Neural crest cell (in vitro differentiated cells): ENCODE measurements around the gene GTF2F2. TPM values are rescaled to one million over a fixed set of nuclear protein-coding genes. Genes with fewer than 3 reads are reported as not detected.
A peak's percentile ranks its signal among the peaks of the same experiment; 100 is the strongest.

Source experiments
- DNase-seq: peaks from one replicate; pipeline ENCODE4 v3.0.0; 2021; ENCODE audit warnings: low read depth, mixed read lengths, low spot score
- H3K27ac Mint-ChIP-seq: one replicate; pipeline ENCODE4 v1.8.0; 2021; ENCODE audit warnings: mild to moderate bottlenecking, mixed read lengths; ENCODE audit not compliant: unreplicated experiment
- H3K27me3 Mint-ChIP-seq: 2 replicates; pipeline ENCODE4 v1.8.0; 2021; ENCODE audit warnings: low read depth, mild to moderate bottlenecking, mixed read lengths
- H3K36me3 Mint-ChIP-seq: 2 replicates; pipeline ENCODE4 v1.8.0; 2021; ENCODE audit warnings: low read depth, mild to moderate bottlenecking, mixed read lengths
- H3K4me1 Mint-ChIP-seq: 2 replicates; pipeline ENCODE4 v1.8.0; 2021; ENCODE audit warnings: mixed read lengths
- H3K4me3 Mint-ChIP-seq: one replicate; pipeline ENCODE4 v1.8.0; 2021; ENCODE audit warnings: mild to moderate bottlenecking, mixed read lengths
- H3K9me3 Mint-ChIP-seq: 2 replicates; pipeline ENCODE4 v1.8.0; 2021; ENCODE audit warnings: mixed read lengths
- total RNA-seq: library from RNA; stranded (reverse); gene quantifications from 2 replicates; pipeline ENCODE4 v1.2.1, GENCODE V29; 2021
- TF ChIP-seq, protein P1 (sequence below): fragments of 200-600 bp; sonication (generic); conservative IDR thresholded peaks from 2 replicates; pipeline ENCODE4 v1.5.0; 2021; ENCODE audit warnings: antibody characterized with exemption, mild to moderate bottlenecking

Gene GTF2F2
- total RNA-seq, 1 donor from 2014 or later = 25.1 TPM

DNA sequence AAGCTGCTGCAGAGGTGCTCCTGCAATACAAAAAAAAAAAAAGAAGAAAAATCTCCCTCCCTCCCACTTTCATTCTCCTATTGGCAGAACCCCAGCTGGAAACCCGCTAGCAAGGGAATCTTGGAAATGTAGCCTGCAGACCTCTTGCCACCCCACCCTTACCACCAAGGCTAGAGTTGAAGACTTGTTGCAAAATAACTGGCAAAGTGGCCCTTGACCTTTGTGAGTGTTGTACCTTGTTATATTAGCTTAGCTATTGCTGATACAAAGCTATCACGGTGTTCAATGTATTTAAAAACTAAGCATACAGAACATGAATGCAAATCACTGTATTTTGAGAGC, 138.0 kb downstream of the GTF2F2 start:
- no peak for DNase-seq
- H3K4me3 Mint-ChIP-seq = no peak overlapping the region
- H3K9me3 Mint-ChIP-seq = no peaks in the 10 kb centered on the region
- no peak overlapping the region for H3K27ac Mint-ChIP-seq
- no peaks in the 10 kb centered on the region for H3K27me3 Mint-ChIP-seq
- no peaks in the 10 kb centered on the region for H3K4me1 Mint-ChIP-seq
- TF ChIP-seq, protein P1, sequence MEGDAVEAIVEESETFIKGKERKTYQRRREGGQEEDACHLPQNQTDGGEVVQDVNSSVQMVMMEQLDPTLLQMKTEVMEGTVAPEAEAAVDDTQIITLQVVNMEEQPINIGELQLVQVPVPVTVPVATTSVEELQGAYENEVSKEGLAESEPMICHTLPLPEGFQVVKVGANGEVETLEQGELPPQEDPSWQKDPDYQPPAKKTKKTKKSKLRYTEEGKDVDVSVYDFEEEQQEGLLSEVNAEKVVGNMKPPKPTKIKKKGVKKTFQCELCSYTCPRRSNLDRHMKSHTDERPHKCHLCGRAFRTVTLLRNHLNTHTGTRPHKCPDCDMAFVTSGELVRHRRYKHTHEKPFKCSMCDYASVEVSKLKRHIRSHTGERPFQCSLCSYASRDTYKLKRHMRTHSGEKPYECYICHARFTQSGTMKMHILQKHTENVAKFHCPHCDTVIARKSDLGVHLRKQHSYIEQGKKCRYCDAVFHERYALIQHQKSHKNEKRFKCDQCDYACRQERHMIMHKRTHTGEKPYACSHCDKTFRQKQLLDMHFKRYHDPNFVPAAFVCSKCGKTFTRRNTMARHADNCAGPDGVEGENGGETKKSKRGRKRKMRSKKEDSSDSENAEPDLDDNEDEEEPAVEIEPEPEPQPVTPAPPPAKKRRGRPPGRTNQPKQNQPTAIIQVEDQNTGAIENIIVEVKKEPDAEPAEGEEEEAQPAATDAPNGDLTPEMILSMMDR = no peak
- peaks cover 4% of the 10 kb centered on the region for H3K36me3 Mint-ChIP-seq

DNA sequence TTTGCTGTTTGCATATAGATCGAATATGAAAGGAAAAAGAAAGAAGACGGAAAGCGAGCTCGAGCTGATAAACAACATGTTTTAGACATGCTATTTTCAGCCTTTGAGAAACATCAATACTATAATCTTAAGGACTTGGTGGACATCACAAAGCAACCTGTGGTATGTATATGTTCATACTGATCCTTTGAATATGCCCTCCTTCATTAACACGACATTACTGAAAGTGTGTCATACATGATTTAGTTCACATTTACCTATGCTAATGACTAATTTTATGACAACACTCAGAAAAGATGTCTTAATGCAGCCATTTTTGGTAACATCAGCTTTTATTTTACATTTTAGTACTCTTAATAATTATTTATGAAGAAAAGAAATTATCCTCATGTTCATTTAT, 146.9 kb downstream of the GTF2F2 start:
- Mint-ChIP-seq H3K27me3 (no peaks in the 10 kb centered on the region), H3K4me3 (no peak overlapping the region), H3K9me3 (no peaks in the 10 kb centered on the region), H3K27ac (no peak overlapping the region), H3K36me3 (peaks cover 3% of the 10 kb centered on the region), H3K4me1 (no peaks in the 10 kb centered on the region)
- DNase-seq = no peak
- TF ChIP-seq, protein P1 = no peak

DNA sequence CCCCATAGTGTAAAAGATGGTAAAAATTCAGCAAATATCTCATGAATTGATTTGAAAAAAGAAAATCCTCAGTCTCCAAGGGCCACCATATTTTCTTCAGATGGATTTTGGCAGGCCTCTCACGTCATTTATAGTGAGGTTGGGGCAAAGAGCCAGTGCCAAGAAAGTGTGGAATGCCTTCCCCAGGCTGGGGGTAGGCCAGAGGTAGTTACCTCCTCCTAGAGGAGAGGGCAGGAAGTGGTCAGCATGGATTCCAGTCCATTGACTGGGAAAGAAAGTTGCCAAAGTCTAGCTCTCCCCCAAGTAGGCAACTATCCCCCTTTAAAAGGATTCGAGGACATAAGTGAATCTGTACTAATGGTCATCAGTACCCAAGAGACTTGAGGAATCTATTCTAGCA, 148.9 kb downstream of the GTF2F2 start:
- Mint-ChIP-seq H3K4me1 (no peaks in the 10 kb centered on the region), H3K27ac (no peak overlapping the region), H3K4me3 (no peak overlapping the region), H3K9me3 (no peaks in the 10 kb centered on the region), H3K27me3 (no peaks in the 10 kb centered on the region), H3K36me3 (peaks cover 3% of the 10 kb centered on the region)
- TF ChIP-seq, protein P1 = no peak
- no peak for DNase-seq

DNA sequence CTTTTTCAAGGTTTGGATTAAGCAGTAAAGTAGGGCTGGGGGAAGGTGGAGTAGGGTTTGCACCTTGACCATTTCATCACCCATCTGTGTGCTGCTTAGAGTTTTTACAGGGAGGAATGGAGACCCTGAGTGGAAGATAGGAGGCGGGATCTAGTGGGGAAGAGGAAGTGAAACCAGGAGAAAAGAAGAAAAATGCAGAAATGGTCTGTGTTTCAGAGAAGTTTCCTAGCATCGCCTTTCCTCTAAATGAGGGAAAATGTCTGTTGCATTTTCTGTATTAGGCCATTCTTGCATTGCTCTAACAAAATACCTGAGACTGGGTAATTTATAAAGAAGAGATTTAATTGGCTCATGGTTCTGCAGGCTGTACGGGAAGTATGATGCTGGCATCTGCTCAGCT, 156.6 kb downstream of the GTF2F2 start:
- Mint-ChIP-seq H3K36me3 (peaks cover 13% of the 10 kb centered on the region), H3K27ac (no peak overlapping the region), H3K27me3 (no peaks in the 10 kb centered on the region), H3K4me3 (no peak overlapping the region), H3K9me3 (peaks cover 6% of the 10 kb centered on the region), H3K4me1 (peaks cover 13% of the 10 kb centered on the region)
- DNase-seq = no peak
- TF ChIP-seq, protein P1 = no peak

DNA sequence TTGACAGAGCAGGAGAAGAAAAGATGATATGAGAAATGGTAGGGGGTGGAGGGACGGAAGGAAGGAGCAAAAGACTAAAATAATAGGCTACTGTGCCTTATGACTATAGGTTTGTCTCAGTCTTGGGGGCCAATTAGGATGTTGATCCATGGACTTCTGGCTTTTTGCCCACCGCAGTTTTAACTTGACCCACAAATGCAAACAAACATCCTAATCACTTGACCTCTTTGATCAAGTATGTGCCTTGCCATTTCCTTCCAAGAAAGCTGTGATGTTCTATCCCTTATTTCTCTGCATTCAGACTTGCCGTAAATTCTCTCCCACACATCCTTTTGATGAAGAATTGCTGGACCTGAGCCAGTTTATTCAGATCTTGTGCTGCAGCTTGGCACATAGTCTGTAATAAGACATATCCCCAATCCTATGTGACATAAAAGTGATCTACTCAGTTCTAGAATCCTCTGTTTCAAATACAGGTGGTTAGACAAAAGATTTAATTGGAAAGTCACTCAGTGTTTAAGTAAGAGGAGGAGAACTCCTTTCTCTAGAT, 157.9 kb downstream of the GTF2F2 start:
- peaks cover 13% of the 10 kb centered on the region for H3K4me1 Mint-ChIP-seq
- no peak overlapping the region for H3K27ac Mint-ChIP-seq
- H3K36me3 Mint-ChIP-seq = peaks cover 13% of the 10 kb centered on the region
- no peaks in the 10 kb centered on the region for H3K27me3 Mint-ChIP-seq
- TF ChIP-seq, protein P1 = no peak
- peaks cover 6% of the 10 kb centered on the region for H3K9me3 Mint-ChIP-seq
- DNase-seq = no peak
- H3K4me3 Mint-ChIP-seq = no peak overlapping the region

DNA sequence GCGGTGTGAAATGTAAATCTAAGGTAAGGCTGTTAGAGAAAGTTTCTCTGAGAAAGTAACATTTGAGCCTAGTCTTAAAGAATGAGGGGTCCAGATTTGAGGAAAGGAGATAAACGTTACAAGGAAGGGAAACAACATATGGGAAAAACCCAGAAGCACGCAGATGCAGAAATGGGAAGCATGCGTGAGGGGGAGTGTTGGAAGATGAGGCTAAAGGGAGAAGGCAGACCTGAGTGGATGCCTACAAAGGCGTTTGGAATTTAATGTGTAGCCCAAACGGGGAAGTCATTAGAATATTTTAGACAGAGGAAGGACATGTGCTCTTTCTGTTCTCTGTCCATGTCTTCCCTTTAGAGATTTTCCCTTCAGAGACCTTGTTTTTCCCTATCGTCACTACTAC, 159.7 kb downstream of the GTF2F2 start:
- DNase-seq = no peak
- Mint-ChIP-seq H3K4me3 (no peak overlapping the region), H3K36me3 (peaks cover 13% of the 10 kb centered on the region), H3K27me3 (no peaks in the 10 kb centered on the region), H3K9me3 (peaks cover 6% of the 10 kb centered on the region), H3K4me1 (peaks cover 13% of the 10 kb centered on the region), H3K27ac (peak overlapping the region; percentile 20)
- TF ChIP-seq, protein P1 = no peak
